Measurements from ENCODE around the gene CHGA.

DNA sequence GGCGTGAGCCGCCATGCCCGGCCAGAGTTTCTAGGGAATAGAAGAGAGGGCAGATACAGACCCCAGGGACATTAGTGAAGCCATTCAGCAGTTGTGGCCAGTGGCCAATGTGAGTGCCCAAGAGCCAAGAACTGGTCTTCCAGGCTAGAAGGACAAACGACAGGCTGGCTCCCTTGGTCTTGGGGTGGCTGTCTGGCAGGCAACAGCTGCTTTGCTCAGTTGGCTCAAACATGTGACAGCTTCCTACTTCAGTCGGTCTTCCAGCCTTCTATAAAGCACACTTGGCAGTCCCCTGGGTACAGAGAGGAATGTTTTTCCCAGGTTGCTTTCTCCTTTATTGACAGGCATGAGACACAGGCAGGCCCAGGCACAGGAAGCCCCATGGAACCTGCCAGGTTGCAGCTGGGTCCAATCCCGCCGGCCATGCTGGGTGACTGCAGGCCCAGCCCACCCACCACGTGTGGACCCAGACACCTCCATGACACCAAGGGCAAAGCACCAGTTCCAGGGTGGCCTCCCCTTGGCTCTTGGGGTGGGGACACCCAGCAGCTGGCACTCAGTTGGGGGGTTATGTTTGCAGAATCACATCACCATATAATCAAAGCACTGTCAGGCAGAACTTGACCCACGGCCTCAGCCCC is 15.4 kb downstream of the CHGA start:
- TF ChIP-seq, protein P1, sequence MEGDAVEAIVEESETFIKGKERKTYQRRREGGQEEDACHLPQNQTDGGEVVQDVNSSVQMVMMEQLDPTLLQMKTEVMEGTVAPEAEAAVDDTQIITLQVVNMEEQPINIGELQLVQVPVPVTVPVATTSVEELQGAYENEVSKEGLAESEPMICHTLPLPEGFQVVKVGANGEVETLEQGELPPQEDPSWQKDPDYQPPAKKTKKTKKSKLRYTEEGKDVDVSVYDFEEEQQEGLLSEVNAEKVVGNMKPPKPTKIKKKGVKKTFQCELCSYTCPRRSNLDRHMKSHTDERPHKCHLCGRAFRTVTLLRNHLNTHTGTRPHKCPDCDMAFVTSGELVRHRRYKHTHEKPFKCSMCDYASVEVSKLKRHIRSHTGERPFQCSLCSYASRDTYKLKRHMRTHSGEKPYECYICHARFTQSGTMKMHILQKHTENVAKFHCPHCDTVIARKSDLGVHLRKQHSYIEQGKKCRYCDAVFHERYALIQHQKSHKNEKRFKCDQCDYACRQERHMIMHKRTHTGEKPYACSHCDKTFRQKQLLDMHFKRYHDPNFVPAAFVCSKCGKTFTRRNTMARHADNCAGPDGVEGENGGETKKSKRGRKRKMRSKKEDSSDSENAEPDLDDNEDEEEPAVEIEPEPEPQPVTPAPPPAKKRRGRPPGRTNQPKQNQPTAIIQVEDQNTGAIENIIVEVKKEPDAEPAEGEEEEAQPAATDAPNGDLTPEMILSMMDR (IDR thresholded peaks at IDR 0.05 in 8 of 11, conservative IDR thresholded peaks at IDR 0.05 in 3 of 11) = no peak
- TF ChIP-seq POLR2AphosphoS5 (IDR thresholded peaks at IDR 0.05) = no peak
- TF ChIP-seq POLR2A (IDR thresholded peaks at IDR 0.05) = no peak
